Measurements from ENCODE around the gene HSF5. TPM values are rescaled to one million over a fixed set of nuclear protein-coding genes. Genes with fewer than 3 reads are reported as not detected.

The HSF5 gene
- total and polyA plus RNA-seq, 2 of the 13 experiments (the other 11 are each of a cell fraction or from before 2014, with no cell fraction given): not detected

DNA sequence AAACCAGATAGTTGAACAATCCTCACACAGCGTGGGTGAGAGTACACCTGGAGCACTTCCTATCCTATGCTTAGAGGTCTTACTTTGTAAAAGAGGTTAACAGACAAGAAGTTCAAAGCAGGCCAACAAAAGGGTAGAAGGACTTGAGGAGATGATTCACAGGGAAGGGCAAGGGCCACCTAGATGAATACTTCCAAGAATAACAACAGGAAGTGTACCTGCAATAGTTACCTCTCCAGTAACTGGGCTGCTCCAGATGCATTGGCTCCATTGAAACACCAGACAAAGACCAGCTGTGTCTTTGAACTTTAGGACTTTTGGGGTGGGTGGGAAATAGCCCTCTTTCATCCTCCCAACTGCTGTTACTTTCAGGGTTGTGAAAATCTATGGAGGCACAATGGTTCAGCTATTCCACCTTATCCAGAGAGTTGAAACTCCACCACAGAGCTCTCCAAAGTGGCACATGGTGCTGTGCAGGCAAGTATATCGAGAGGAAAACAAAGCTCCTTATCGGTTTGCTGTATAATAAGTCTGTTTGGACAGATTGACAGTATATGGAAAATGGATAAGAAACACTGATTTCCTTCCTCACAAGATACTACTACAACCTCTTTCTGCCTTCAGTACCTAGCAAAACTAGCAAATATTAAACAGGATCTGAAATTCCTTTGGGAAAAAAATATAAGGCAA, 93.5 kb downstream of the HSF5 start (continued):
- TF ChIP-seq ZNF160 (CRISPR knock-in tag; IDR thresholded peaks at IDR 0.05) (no peak), RBFOX2 (IDR thresholded peaks at IDR 0.05; ENCODE audit: low read depth, low read length) (peak; percentile 64), ZMYM4 (CRISPR knock-in tag; IDR thresholded peaks at IDR 0.05) (peak; percentile 60; the same call in 1 of the 2 replicates), HMGXB4 (CRISPR knock-in tag; IDR thresholded peaks at IDR 0.05; ENCODE audit: borderline replicate concordance in 1 of 2, low read depth in 1 of 2) (peak in 1 of 2 experiments; percentile 32; a peak in 1 of 4 replicates), FLYWCH1 (CRISPR knock-in tag; IDR thresholded peaks at IDR 0.05) (no peak), KDM4B (CRISPR knock-in tag; IDR thresholded peaks at IDR 0.05) (no peak), MTERF4 (CRISPR knock-in tag; IDR thresholded peaks at IDR 0.05) (no peak), ZNF205 (CRISPR knock-in tag; IDR thresholded peaks at IDR 0.05) (0 out of 2 replicates have a peak, but pooled peaks have one; percentile 68), SALL1 (CRISPR knock-in tag; IDR thresholded peaks at IDR 0.05) (peak; percentile 61; the same call in 1 of the 2 replicates), YY1 (IDR thresholded peaks at IDR 0.05; ENCODE audit: insufficient read depth, insufficient replicate concordance, low read depth, low read length) (peak; percentile 58), FOXJ3 (CRISPR knock-in tag; IDR thresholded peaks at IDR 0.05; ENCODE audit: borderline replicate concordance) (peak; percentile 72; the same call in 1 of the 2 replicates), MBD4 (IDR thresholded peaks at IDR 0.05; ENCODE audit: borderline replicate concordance, low read length) (no peak)
- TF ChIP-seq, protein P1, sequence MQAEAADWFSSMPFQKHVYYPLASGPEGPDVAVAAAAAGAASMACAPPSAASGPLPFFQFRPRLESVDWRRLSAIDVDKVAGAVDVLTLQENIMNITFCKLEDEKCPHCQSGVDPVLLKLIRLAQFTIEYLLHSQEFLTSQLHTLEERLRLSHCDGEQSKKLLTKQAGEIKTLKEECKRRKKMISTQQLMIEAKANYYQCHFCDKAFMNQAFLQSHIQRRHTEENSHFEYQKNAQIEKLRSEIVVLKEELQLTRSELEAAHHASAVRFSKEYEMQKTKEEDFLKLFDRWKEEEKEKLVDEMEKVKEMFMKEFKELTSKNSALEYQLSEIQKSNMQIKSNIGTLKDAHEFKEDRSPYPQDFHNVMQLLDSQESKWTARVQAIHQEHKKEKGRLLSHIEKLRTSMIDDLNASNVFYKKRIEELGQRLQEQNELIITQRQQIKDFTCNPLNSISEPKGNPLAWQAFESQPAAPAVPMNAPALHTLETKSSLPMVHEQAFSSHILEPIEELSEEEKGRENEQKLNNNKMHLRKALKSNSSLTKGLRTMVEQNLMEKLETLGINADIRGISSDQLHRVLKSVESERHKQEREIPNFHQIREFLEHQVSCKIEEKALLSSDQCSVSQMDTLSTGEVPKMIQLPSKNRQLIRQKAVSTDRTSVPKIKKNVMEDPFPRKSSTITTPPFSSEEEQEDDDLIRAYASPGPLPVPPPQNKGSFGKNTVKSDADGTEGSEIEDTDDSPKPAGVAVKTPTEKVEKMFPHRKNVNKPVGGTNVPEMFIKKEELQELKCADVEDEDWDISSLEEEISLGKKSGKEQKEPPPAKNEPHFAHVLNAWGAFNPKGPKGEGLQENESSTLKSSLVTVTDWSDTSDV (CRISPR knock-in tag; IDR thresholded peaks at IDR 0.05): no peak
- TF ChIP-seq, protein P2, sequence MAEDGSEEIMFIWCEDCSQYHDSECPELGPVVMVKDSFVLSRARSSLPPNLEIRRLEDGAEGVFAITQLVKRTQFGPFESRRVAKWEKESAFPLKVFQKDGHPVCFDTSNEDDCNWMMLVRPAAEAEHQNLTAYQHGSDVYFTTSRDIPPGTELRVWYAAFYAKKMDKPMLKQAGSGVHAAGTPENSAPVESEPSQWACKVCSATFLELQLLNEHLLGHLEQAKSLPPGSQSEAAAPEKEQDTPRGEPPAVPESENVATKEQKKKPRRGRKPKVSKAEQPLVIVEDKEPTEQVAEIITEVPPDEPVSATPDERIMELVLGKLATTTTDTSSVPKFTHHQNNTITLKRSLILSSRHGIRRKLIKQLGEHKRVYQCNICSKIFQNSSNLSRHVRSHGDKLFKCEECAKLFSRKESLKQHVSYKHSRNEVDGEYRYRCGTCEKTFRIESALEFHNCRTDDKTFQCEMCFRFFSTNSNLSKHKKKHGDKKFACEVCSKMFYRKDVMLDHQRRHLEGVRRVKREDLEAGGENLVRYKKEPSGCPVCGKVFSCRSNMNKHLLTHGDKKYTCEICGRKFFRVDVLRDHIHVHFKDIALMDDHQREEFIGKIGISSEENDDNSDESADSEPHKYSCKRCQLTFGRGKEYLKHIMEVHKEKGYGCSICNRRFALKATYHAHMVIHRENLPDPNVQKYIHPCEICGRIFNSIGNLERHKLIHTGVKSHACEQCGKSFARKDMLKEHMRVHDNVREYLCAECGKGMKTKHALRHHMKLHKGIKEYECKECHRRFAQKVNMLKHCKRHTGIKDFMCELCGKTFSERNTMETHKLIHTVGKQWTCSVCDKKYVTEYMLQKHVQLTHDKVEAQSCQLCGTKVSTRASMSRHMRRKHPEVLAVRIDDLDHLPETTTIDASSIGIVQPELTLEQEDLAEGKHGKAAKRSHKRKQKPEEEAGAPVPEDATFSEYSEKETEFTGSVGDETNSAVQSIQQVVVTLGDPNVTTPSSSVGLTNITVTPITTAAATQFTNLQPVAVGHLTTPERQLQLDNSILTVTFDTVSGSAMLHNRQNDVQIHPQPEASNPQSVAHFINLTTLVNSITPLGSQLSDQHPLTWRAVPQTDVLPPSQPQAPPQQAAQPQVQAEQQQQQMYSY (CRISPR knock-in tag; IDR thresholded peaks at IDR 0.05): peak; percentile 38; the same call in 1 of the 2 replicates
- TF ChIP-seq, protein P3, sequence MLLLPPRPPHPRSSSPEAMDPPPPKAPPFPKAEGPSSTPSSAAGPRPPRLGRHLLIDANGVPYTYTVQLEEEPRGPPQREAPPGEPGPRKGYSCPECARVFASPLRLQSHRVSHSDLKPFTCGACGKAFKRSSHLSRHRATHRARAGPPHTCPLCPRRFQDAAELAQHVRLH (CRISPR knock-in tag; IDR thresholded peaks at IDR 0.05; ENCODE audit: borderline replicate concordance, low read depth): peak; percentile 49; the same call in 1 of the 2 replicates
- TF ChIP-seq, protein P4, sequence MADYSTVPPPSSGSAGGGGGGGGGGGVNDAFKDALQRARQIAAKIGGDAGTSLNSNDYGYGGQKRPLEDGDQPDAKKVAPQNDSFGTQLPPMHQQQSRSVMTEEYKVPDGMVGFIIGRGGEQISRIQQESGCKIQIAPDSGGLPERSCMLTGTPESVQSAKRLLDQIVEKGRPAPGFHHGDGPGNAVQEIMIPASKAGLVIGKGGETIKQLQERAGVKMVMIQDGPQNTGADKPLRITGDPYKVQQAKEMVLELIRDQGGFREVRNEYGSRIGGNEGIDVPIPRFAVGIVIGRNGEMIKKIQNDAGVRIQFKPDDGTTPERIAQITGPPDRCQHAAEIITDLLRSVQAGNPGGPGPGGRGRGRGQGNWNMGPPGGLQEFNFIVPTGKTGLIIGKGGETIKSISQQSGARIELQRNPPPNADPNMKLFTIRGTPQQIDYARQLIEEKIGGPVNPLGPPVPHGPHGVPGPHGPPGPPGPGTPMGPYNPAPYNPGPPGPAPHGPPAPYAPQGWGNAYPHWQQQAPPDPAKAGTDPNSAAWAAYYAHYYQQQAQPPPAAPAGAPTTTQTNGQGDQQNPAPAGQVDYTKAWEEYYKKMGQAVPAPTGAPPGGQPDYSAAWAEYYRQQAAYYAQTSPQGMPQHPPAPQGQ (CRISPR knock-in tag; IDR thresholded peaks at IDR 0.05; ENCODE audit: borderline replicate concordance): 0 out of 2 replicates have a peak, but pooled peaks have one; percentile 72

Measured in HepG2 (cell line).